GM19035 (cell line): Measurements from ENCODE around the gene RHOV.

Source experiments
- ATAC-seq: cut with Tn5 transposase; IDR thresholded peaks from one replicate; pipeline ENCODE4 v1.9.1; 2021; ENCODE audit not compliant: unreplicated experiment

RHOV gene

DNA sequence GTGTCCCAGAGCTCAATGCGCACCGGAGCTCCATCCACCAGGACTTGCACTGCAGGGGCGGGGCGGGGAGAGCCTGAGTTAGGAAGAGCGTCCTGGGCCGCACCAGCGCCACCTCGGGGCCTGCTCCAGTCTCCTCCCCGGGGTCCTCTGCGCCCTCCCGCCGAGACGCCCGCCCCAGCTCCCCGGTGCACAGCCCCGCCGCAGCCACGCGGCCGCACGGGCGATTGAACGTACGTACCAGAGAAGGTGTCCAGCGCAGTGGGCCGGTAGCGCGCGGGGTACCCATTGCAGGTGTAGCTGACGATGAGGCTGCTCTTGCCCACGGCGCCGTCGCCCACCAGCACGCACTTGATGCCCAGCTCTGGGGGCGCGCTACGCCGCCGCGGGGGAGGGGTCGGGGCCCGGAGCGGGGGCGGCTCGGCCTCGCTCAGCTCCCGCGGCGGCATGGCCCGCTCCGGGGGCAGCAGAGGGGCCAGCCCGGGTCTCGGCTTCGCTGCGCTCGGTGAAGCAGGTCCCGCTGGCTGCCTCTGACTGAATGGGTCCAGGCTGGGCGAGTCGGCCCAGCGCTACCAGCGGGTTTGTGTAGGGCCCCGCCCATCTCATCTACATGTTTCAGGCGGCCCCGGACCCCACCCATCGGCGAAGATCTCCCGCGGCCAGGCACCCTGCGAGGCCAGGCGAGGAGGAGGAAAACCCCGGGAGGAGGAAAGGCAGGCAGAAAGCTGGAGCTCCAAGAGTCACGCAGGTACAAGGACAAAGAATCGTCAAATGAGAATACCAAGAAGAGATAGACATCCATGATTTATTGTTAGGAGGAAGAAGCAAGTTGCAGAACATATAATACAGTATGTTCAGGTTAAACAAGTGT is at the start of gene RHOV:
RHOV (minus strand) TSS at position 541 of the 868 bp plus-strand sequence; CDS start at position 446, 95 bp downstream.
- peak; percentile 62 for ATAC-seq

DNA sequence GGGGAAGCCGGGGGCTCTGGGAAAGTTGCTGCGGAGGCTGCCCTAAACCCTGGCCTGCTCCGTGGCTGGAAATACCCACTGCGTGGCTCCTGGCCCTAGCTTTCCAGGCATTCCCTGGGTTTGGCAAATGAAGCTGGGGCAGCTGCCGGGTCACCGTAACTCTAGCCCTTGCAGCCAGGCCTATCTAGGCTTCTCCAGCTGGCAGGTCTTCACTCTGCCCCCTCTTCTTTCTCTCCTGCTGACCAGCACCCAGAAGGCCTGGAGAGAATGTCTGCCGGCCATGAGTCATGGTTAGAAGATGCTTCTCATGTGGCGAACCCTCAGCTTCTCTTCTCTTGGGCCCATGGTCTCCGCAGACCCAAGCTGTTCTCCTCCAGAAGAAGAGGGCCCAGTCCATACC is 49.5 kb upstream of the RHOV start:
- no peak for ATAC-seq

- no peak for ATAC-seq
These were observed 48.6 kb upstream of the RHOV start for GRCh38 chr15:40922608-40923005.

DNA sequence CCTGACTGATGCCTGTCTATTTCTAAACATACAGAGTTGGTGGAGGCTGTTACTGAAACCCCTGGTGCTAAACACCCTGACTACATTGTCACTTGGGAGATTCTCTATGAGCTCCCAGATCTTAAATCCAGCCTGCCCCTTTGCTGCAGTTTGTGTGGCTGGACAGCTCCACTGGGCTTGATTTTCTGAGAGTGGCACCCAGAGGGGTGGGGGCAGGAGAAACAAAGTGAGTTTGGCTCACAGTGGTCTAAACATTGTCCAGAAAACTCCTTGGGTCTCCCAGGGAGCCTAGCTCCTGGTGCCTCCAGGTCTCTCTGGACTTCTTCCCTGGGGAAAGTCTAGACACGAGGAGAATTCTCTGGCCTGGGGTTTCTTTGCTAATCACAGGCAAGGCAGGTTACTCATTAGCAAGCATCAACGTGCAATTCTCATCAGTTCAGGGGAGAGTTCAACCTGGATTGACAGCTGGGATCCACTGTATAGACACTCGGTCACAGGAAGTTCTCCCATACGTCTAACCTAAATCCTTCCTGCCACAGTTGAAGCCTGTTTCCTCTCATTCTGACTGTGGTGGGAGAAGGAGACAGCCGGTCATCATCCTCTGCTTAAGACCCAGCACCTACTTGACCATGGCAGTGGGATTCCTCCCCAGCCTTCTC is 48.0 kb upstream of the RHOV start:
- no peak for ATAC-seq

DNA sequence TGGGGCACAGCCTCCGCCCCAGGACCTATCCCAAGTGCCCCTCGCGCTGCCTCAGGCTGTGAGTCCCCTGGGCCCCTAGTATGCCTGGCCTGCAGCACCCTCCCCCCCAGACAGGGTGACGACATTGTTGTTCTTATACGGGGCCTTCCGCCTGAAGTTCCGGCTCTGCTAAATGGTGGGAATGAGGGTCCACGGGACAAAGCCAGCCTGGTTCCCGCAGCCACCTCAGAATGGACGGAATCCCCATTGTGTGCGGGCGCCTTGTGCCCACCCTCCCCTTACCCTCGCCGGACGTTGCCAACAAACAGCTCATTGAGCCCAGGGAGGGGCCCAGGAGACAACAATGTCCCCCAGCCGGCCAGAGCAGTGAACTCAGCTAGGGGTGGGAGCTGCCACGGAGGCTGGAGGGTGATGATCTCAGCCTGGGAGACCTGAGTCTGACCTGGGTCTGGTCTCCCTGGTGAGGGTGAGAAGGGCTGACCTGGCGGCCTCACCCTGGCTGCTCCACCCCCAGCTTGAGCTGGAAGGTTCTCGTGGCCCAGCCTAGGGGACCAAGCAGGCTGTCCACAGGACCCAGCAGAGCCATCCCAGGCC is 44.9 kb upstream of the RHOV start:
- ATAC-seq: no peak

GRCh38 chr15:40918146-40918798 is 44.2 kb upstream of the RHOV start:
- ATAC-seq: no peak

DNA sequence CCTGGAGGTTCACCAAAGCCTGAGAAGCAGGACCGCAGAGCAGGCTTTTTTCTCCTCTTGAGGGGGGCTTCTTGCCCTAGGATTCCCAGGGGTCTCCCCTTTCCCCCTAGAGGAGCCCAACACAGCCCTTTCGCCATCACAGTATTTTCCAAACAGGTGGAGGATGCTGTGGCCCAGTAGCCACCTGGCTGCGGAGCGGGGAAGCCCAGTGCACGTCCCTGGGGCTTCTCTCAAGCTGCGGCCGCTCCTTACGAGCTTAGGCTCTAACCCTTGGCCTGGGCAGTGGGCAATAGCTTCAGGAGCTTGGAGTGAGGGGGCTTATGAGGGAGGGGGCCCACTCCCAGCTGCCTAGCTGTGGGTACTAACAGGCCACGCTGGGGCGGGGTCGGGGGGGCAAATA is 43.6 kb upstream of the RHOV start:
- no peak for ATAC-seq

GRCh38 chr15:40915679-40916078 is 41.6 kb upstream of the RHOV start:
- ATAC-seq: no peak

- ATAC-seq: no peak
These were observed 41.2 kb upstream of the RHOV start for GRCh38 chr15:40915116-40915661.

DNA sequence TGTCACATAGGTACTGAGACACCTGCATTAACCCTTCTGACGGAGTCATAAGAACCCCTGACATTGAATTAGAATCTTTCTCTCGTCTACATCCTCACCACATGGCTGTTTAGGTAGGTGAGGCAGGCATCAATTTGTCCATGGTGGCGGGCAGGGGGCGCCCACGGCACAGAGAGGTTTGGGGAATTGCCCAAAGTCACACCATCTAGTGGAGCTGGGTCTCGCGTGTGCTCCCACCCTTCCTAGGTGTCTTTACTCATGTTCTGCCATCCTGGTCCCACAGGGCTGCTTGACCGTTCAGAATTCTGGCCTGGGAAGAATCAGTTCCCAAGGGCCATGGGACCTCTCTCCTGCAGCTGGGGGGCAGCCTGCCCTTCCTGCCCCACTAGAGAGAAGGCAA is 40.5 kb upstream of the RHOV start:
- ATAC-seq: no peak

GRCh38 chr15:40914013-40914412 is 40.0 kb upstream of the RHOV start:
- ATAC-seq: no peak

GRCh38 chr15:40912478-40912877 is 38.4 kb upstream of the RHOV start:
- ATAC-seq: no peak

DNA sequence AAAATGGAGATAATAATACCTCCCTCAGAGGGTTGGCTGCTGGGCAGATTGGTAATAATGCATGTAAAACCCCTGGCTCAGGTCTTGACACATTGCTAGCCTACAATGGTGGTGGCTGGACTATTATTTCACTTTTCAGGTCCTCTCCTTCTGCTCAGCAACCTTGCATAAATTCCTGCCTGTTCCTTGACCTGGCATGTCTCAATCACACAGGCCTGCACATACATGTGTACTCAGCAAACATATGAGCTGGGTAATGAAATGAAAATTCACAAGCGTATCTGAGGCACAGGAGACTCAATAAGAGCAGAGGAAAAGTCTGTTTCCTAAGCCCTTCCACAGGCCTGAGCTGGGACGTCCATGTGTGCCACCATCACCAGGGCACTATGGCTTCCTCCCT is 37.7 kb upstream of the RHOV start:
- ATAC-seq: no peak

DNA sequence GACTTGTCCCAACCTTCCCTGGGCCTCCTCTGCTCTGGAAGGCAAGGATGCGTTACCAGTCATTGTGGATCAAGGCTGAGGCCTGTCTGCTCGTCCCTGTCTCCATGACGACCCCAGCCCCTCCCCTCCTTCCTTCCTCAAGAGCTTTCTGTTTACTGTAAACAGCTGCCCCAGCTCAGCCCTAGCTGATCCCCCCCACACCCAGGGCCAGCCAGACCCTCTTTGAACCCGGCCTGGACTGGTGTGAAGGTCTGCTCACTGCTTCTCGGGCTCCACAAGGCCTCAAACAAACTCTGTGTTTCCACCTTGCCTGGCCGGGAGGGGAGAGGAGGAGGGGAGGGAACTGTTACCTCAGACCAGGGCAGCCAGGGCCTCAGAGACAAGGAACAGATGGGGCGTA is 37.1 kb upstream of the RHOV start:
- no peak for ATAC-seq

- ATAC-seq: no peak
These were observed 35.9 kb upstream of the RHOV start for GRCh38 chr15:40909662-40910630.

- ATAC-seq: no peak
These were observed 34.1 kb upstream of the RHOV start for GRCh38 chr15:40908095-40908494.

- ATAC-seq: no peak
These were observed 33.2 kb upstream of the RHOV start for GRCh38 chr15:40906991-40907802.

- ATAC-seq: no peak
These were observed 32.3 kb upstream of the RHOV start for GRCh38 chr15:40906091-40906990.
